Lung microvascular endothelial cell (primary cell): ENCODE results near the gene MNAT1. TPM values are rescaled to one million over a fixed set of nuclear protein-coding genes. Genes with fewer than 3 reads are reported as not detected.
A peak's percentile ranks its signal among the peaks of the same experiment; 100 is the strongest.
"Not testable (repeated sequence)": the region's sequence is repeated elsewhere in the genome, so short reads cannot be mapped to it uniquely, and the experiment has no call there.

ENCODE experiments used
- DNase-seq, 2 donors: peaks; one replicate each; pipeline versions ENCODE4 v3.0.0 to v3.0.0-alpha.2; 2010; ENCODE audit warnings: low read depth in 2 of 2
- total RNA-seq: library from RNA; depleted of rRNA; stranded (reverse); fragments of >200 nt; gene quantifications from 2 replicates; pipeline ENCODE4 v1.2.1, GENCODE V29; 2014

Gene MNAT1
- total RNA-seq = 23.0 and 26.8 TPM in 2 replicates

DNA sequence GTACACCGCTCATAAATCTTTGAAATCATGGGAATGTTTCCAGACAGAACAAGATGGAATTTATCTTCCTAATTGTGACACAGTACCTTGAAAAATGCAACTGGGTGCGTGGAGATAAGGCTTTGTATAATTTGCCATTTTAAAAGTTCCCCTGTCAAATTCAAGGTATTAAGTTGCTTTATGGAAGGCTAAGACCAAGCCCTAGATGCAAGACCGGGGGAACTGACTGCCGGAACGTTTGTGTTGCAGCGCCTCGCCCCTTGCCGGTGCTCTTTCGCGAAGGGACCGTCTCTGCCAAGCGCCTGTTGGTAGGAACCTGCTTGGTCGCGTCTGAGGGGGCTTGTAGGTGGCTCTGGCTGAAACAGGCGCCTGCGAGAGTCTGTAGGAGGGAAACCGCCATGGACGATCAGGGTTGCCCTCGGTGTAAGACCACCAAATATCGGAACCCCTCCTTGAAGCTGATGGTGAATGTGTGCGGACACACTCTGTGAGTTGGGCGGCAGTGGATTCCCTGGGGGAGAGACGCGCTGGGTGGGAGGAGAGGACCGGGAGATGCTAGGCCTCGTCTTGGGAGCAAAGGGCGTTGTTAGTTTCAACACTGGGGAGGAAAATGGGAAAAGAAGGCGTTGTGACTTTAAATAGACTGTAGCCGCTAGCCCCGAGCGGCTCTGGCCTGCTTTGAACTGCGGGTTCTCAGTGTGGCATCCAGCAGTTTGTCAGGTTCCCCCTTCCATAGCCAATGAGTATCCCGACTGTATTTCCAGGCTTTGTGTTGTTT lies at the start of gene MNAT1:
MNAT1 (plus strand) TSS at position 297 of the 778 bp plus-strand sequence; CDS start at position 399, 102 bp downstream.
- peak; percentile 88 to 92 for DNase-seq

DNA sequence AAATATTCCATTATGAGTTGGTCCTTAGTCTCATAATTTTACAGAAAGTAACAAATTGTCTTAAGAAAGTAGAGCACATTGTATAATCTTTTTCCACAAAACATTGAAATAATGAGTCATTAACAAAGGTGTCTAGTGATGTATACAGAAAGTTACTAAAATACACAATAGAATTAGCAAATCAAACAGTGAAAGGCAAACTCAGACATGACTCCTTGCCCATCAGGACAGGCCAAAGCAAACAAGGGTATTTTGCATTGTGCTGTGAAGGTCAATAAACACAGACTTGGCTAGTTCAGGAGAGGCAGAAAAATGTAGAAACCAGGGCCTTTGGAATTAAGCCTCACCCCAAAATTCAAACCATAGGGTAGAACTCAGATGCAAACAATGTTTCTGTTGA lies 47.7 kb upstream of the MNAT1 start:
- no peak for DNase-seq

DNA sequence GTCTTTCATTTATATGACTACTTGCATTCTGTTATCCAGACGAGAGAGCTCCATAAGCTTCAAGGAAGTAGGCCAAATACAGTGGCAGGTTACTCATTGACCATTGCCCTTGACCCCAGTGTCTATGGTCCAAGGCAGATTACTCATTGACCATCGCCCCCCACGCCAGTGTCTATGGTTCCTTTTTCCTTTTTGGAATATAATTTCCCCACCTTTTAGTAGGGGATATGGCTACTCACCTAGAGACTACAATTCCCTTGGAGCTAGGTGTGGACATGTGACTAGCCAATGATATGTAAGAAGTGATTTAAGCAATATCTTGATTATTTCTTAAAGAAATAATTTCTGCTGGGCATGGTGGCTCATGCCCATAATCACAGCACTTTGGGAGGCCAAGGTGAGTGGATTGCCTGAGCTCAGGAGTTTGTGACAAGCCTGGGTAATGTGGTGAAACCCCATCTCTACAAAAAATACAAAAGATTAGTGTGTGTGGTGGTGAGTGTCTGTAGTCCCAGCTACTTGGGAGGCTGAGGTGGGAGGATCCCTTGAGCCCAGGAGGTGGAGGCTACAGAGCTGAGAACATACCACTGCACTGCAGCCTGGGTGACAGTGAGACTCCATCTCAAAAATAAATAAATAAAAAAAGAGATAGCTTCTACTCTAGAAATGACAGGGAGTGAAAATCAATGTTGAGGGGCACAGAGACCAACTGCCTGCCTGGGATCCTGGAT lies 43.0 kb upstream of the MNAT1 start:
- DNase-seq = no peak

- no peak for DNase-seq
Observed at GRCh38 chr14:60695327-60695726, 39.2 kb upstream of the MNAT1 start.

- DNase-seq = no peak
Observed at GRCh38 chr14:60700598-60700997, 34.0 kb upstream of the MNAT1 start.

GRCh38 chr14:60705100-60705499 lies 29.5 kb upstream of the MNAT1 start:
- DNase-seq = no peak

- no peak for DNase-seq
Observed at GRCh38 chr14:60707858-60708257, 26.7 kb upstream of the MNAT1 start.

DNA sequence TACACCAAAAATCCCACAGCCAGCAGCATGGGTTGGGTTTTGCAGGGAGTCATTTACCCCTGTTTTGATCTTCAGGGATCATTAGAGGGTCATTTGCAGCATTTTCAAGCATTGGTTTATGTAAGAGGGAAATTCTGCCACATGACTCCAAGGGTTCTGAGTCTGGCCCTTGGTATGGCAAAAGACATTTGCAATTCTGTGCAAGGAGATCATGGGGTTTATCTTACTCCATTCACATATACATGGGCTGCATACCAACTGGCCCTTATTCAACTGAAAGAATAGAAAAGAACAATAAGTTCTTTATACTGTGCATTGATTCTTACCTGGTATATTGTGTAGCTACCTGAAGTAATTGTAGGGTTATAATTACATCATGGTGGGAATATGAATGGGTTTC lies 24.1 kb upstream of the MNAT1 start:
- no peak for DNase-seq

DNA sequence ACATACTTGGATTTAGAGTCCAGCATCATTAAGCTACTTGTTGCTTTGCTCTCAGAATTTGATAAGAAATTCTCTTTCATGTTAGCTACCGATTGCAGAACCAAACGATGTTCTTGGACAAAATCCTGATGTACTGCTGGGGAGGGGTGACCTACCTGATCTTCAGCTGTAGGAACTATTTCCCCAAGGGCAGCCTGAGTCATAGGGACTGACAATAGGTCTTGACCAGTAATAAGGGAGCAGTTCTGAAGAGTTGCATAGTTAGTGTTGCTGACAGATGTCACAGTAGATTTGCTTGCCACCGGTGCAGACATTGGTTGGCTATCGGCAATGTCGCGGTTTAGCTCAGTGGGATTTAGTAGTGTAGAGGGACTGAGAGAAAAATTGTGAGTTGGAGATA lies 21.0 kb upstream of the MNAT1 start:
- DNase-seq = no peak

DNA sequence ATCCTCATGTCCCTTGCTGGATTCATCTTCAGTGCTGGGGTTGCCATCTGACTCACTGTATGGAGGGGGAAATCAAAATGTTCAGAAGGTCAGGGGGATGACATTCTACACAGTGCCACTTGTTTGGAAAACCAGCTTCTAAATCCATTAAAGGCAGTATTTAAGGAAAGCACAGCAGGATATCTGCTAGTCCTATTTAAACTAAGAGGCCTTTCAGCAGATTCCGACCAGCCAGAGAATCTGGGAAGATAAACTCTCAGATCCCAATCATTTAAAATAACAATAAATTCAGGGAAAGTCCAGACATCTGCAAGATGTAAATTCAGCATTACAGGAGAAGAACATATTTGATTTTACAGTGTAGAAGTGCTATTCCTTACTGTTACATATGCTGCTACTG lies 14.2 kb upstream of the MNAT1 start:
- DNase-seq = no peak

DNA sequence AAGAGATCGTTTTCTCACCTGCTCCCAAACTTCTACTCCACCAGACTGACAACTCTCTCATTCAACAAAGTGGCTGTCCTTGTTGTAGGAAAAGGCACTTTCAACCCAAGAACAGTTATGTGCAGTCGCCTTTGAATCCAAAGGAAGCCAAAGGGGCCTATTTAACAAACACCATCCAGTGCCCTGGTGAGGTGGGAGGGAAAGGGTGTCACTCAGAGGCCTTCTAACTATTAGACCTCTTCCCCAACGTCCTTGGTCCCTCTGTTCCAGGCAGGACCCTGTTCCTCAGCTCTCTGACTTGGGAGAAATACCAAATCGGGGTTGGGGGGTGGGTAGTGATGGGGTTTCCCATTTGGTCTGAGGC lies 13.6 kb upstream of the MNAT1 start:
- no peak for DNase-seq

DNA sequence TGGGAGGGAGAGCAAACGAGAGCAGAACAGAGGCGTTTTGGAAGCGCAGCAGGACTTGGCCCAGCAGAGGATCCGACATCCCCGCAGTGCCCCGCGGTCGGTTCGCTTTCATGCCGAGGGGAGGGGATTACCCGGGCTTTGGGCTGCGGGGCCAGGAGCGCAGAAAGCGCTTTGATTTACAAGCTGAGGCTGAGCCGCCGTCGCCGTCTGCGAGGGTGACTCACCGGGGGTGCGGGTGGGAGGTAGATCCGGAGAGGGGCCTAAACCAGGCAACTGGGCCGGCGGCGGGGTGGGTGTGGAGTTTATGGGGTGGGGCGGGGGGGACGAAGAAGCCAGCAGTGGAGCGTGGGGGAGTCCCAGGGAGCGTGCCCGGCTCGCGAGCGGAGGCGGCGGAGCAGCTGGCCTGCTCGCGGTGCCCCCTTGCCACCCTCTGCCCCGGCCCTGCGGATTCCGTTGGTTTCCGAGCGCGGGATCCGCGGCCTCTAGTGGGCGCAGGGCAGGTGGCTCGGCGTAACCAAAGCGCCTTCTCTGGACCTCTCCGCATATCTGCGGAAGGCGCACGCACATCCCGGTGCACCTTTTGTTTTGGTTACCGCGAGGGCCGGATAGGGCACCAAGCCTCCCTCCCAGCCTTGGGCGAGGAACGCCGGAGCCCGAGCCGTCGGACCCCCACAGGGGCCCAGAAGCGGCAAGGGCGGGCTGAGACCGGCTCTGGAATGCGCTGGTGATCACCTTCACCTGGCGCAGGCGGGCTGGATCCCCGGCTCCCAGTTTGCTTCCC lies 13.0 kb upstream of the MNAT1 start:
- DNase-seq = peak; percentile 59 to 61

GRCh38 chr14:60722107-60722356 lies 12.5 kb upstream of the MNAT1 start:
- DNase-seq = peak; percentile 11

DNA sequence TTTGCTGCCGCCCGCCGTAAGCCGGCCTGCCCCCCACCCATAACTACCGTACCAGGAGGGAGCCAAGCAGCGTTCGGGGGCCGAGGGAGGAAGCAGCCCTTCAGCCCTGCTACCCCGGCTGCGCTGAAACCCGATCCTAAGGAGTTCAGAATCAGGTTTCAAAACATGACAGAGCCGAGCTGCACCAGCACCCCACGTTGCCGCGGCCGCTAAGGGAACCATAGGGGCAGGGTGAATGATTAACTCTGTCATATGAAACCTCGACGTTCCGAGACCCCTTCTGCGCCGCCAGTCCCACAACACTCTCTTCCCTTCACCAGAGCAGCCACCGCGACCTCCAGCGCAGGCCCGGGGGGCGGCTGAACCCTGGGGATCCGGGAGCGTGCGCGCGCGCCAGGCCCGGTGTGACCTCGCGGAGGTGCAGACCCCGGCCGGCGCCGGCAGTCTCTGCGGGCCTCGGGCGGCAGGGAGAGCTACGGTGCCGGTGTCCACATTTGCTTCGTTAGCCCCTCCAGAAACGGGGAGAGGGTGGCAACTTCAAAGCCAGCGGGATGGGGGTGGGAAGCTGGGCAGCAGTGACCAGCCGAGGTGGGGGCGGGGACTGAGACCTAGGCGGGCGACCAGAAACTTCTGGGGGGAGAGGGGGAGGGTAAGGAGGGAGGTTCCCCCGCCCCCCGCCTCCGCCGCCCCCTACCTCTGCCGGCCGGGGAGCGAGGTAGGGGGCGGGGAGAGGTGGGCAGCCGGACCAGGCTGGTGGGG lies 12.0 kb upstream of the MNAT1 start:
- DNase-seq = peak; percentile 25 to 37

GRCh38 chr14:60723116-60723906 lies 11.2 kb upstream of the MNAT1 start:
- peak; percentile 56 to 68 for DNase-seq

GRCh38 chr14:60723907-60724618 lies 10.5 kb upstream of the MNAT1 start, which contains the start of gene SIX4:
Gene SIX4, minus strand, starts transcription at chr14:60724351. Its CDS starts 277 bp downstream, at chr14:60724074.
- DNase-seq = peak; percentile 80 to 83

DNA sequence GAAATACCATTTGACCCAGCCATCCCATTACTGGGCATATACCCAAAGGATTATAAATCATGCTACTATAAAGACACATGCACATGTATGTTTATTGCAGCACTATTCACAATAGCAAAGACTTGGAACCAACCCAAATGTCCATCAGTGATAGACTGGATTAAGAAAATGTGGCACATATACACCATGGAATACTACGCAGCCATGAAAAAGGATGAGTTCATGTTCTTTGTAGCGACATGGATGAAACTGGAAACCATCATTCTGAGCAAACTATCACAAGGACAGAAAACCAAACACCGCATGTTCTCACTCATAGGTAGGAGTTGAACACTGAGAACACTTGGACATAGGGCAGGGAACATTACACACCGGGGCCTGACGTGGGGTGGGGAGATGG lies 3.3 kb upstream of the MNAT1 start:
- not testable (repeated sequence) for DNase-seq

- no peak for DNase-seq
Observed at GRCh38 chr14:60732840-60733483, 1.6 kb upstream of the MNAT1 start.

GRCh38 chr14:60735416-60735815 lies 855 bp downstream of the MNAT1 start:
- DNase-seq = no peak

- peak; percentile 64 to 84 for DNase-seq
Observed at GRCh38 chr14:60736494-60736893, 1.9 kb downstream of the MNAT1 start.
